Adrenal gland (tissue), 12 donors: ENCODE measurements around the gene PSD2. TPM values are rescaled to one million over a fixed set of nuclear protein-coding genes. Genes with fewer than 3 reads are reported as not detected.

Source experiments
- DNase-seq, 7 donors: peaks; one replicate each; pipeline ENCODE4 v3.0.0-alpha.2; 2019 to 2020
- H3K27ac ChIP-seq, 5 donors: fragments of 200-600 bp; sonication (generic) in 4 of 5; 1 replicate in 3 of 5; 2 replicates in 2 of 5; pipeline versions ENCODE4 v1.5.1 to v1.8.0; 2016 to 2020; ENCODE audit warnings: mild to moderate bottlenecking in 1 of 5
- H3K27me3 ChIP-seq: fragments of 200-600 bp; 2 replicates; pipeline ENCODE4 v1.8.0; 2021
- H3K36me3 ChIP-seq, 2 donors: fragments of 200-600 bp; replicated peaks in 1 of 2; 1 replicate in 1 of 2; 2 replicates in 1 of 2; pipeline versions ENCODE4 v1.5.1 to v1.8.0; 2018 to 2022
- H3K4me1 ChIP-seq, 2 donors: fragments of 200-600 bp; replicated peaks in 1 of 2; 1 replicate in 1 of 2; 2 replicates in 1 of 2; pipeline versions ENCODE4 v1.5.1 to v1.8.0; 2018 to 2021
- H3K4me3 ChIP-seq, 4 donors: fragments of 200-600 bp; sonication (generic) in 3 of 4; one replicate each; pipeline ENCODE4 v1.5.1; 2016 to 2018
- H3K9me3 ChIP-seq, 3 donors: fragments of 200-600 bp; sonication (generic) in 1 of 3; replicated peaks in 1 of 3; 1 replicate in 2 of 3; 2 replicates in 1 of 3; pipeline versions ENCODE4 v1.5.1 to v1.8.0; 2016 to 2021
- CTCF ChIP-seq, 6 experiments: fragments of 450-650 bp in 4 of 6; fragments of 200-600 bp in 2 of 6; sonication (generic) in 1 of 6; IDR thresholded peaks; 1 replicate in 5 of 6; 2 replicates in 1 of 6; pipeline versions ENCODE4 v1.5.1 to v1.8.0; 2016 to 2021; ENCODE audit warnings: antibody characterized with exemption in 6 of 6, mild to moderate bottlenecking in 2 of 6, moderate library complexity in 1 of 6
- POLR2A ChIP-seq, 2 donors: fragments of 450-650 bp; IDR thresholded peaks; one replicate each; pipeline ENCODE4 v1.6.1; 2017; ENCODE audit warnings: antibody characterized with exemption in 2 of 2, mild to moderate bottlenecking in 2 of 2, moderate library complexity in 1 of 2
- WGBS, 4 donors: extraction: QIAGEN DNeasy Blood & Tissue Kit in 2 of 4; methylation state at CpG; one replicate each; pipeline versions ENCODE4 v1.1.5 to v1.1.7; 2013 to 2017; 5-methylcytosine and 5-hydroxymethylcytosine counted together
- intact Hi-C, 2 donors: fragments of 100-400 bp; cut with DNase I; formaldehyde crosslinking; loops; one replicate each; pipeline versions ENCODE4 v1.14.1 to v1.15.0; 2022 to 2023
- polyA plus RNA-seq, 3 donors: library from polyadenylated mRNA; stranded (reverse); fragments of 200-250 nt in 2 of 3; fragments of 350-450 nt in 1 of 3; fragmentation: Illumina TruSeq in 1 of 3; extraction: RNeasy Lipid Tissue Mini Kit (QIAGEN cat#74804) in 1 of 3; gene quantifications; one replicate each; pipeline ENCODE4 v1.2.3, GENCODE V29; 2013 to 2014
- total RNA-seq, 9 donors: library from RNA; depleted of rRNA in 4 of 9; stranded (reverse); fragments of >200 nt in 4 of 9; fragments of 120-200 nt in 1 of 9; fragmentation: NEBNext Ultra II Directional in 1 of 9; extraction: Animal tissue kit (Norgen Biotek cat#: 25700) in 1 of 9; gene quantifications; one replicate each; pipeline versions ENCODE4 v1.1.0 to v1.2.4, GENCODE V29; 2013 to 2023
- donor health status: healthy with polysubstance abuse.
- donor health status: Bipolar disorder and iron deficiency.
- donor health status: DM: yes; HTN: yes; CAD: no.
- donor health status: DM: no; HTN: no; CAD: no.
- donor health status: DM: no; HTN: no; CAD: no.
- donor health status: DM: yes; HTN: yes; CAD: no.

PSD2 gene
- total and polyA plus RNA-seq, 12 donors, result 0.11 to 0.46 (median 0.24) TPM; not detected in 5

GRCh38 chr5:139862803-139863202 is 67.2 kb downstream of the PSD2 start:
- peaks cover 6 to 12% of the 10 kb centered on the region in 2 donors for H3K4me1 ChIP-seq
- peak overlapping the region in 2 of 5 donors; percentile 54 to 62 for H3K27ac ChIP-seq
- no peaks in the 10 kb centered on the region for H3K9me3 ChIP-seq
- no peak for DNase-seq
- intact Hi-C loops, result loop anchor here (5.0 kb wide), 1 partner anchor 76 kb away; no protein-coding TSS in a partner anchor
- no peaks in the 10 kb centered on the region for H3K27me3 ChIP-seq
- no peak overlapping the region for H3K4me3 ChIP-seq
- H3K36me3 ChIP-seq, result no peaks in the 10 kb centered on the region
- TF ChIP-seq CTCF (IDR thresholded peaks at IDR 0.05) (no peak), POLR2A (IDR thresholded peaks at IDR 0.05) (no peak)
- WGBS, 4 donors, result 69 to 83% (median 81%) methylated on average over 2 of the region's 2 CpGs

GRCh38 chr5:139863361-139863760 is 67.8 kb downstream of the PSD2 start:
- no peaks in the 10 kb centered on the region for H3K27me3 ChIP-seq
- intact Hi-C loops, result loop anchor here (5.0 kb wide), 1 partner anchor 76 kb away; no protein-coding TSS in a partner anchor
- H3K4me3 ChIP-seq, result no peak overlapping the region
- peak; percentile 77 to 93 (median 88) for DNase-seq
- WGBS, 4 donors, result 30 to 38% (median 31%) methylated on average over 4 to 9 of the region's 9 CpGs
- TF ChIP-seq CTCF (IDR thresholded peaks at IDR 0.05) (no peak), POLR2A (IDR thresholded peaks at IDR 0.05) (no peak)
- no peaks in the 10 kb centered on the region for H3K9me3 ChIP-seq
- peaks cover 6 to 12% of the 10 kb centered on the region in 2 donors for H3K4me1 ChIP-seq
- no peaks in the 10 kb centered on the region for H3K36me3 ChIP-seq
- H3K27ac ChIP-seq, result peak overlapping the region in 2 of 5 donors; percentile 54 to 62

GRCh38 chr5:139863855-139864558 is 68.4 kb downstream of the PSD2 start:
- Histone ChIP-seq H3K27me3 (no peaks in the 10 kb centered on the region), H3K27ac (peak overlapping the region in 2 of 5 donors; percentile 54 to 62), H3K4me1 (peaks cover 6 to 12% of the 10 kb centered on the region in 2 donors), H3K9me3 (no peaks in the 10 kb centered on the region), H3K4me3 (no peak overlapping the region), H3K36me3 (no peaks in the 10 kb centered on the region)
- peak; percentile 64 to 88 (median 74) for DNase-seq
- TF ChIP-seq CTCF (IDR thresholded peaks at IDR 0.05) (peak; percentile 87 to 96 (median 88)), POLR2A (IDR thresholded peaks at IDR 0.05) (no peak)
- 21 to 33% (median 26%) methylated on average over 5 of the region's 5 CpGs for WGBS, 4 donors
- intact Hi-C loops, result loop anchor here (5.0 kb wide), 1 partner anchor 77 kb away; no protein-coding TSS in a partner anchor

GRCh38 chr5:139864716-139865483 is 69.3 kb downstream of the PSD2 start:
- H3K27ac ChIP-seq, result no peak overlapping the region
- intact Hi-C loops, result loop anchor here (5.0 kb wide), 2 partner anchors 78 to 97 kb away; no protein-coding TSS in a partner anchor
- no peaks in the 10 kb centered on the region for H3K27me3 ChIP-seq
- H3K36me3 ChIP-seq, result no peaks in the 10 kb centered on the region
- 71 to 72% (median 71%) methylated on average over 11 to 12 of the region's 12 CpGs for WGBS, 4 donors
- no peak for TF ChIP-seq CTCF (IDR thresholded peaks at IDR 0.05)
- no peak for TF ChIP-seq POLR2A (IDR thresholded peaks at IDR 0.05)
- no peaks in the 10 kb centered on the region for H3K9me3 ChIP-seq
- peaks cover 6 to 18% of the 10 kb centered on the region in 2 donors for H3K4me1 ChIP-seq
- DNase-seq, result no peak
- H3K4me3 ChIP-seq, result no peak overlapping the region
